H1 (cell line): ENCODE data around the gene PXK. TPM values are rescaled to one million over a fixed set of nuclear protein-coding genes. Genes with fewer than 3 reads are reported as not detected.

Source experiments
- TAF1 ChIP-seq: IDR thresholded peaks from 2 replicates; pipeline ENCODE4 v1.6.1; 2011; ENCODE audit warnings: mild to moderate bottlenecking, low read depth, low read length
- polyA plus RNA-seq, 7 experiments: library from polyadenylated mRNA; depleted of rRNA in 3 of 7; stranded (reverse) in 5 of 7; unstranded in 2 of 7; fragments of >200 nt in 5 of 7; fragments of 200-250 nt in 2 of 7; gene quantifications; 1 replicate in 5 of 7; 2 replicates in 1 of 7; 4 replicates in 1 of 7; pipeline versions ENCODE4 v1.2.1 to v1.2.3, GENCODE V29; 2011 to 2013; ENCODE audit warnings: missing spikeins in 2 of 7, mixed read lengths in 2 of 7
- total RNA-seq: library from RNA; stranded (reverse); fragmentation: NEBNext Ultra II Directional; extraction: Animal tissue kit (Norgen Biotek cat#: 25700); gene quantifications from 2 replicates; pipeline ENCODE4 v1.2.1, GENCODE V29; 2021

The PXK gene
- total and polyA plus RNA-seq, 2 of the 8 experiments (the other 6 are each of a cell fraction or from before 2014, with no cell fraction given), result 3.5 to 7.1 TPM

DNA sequence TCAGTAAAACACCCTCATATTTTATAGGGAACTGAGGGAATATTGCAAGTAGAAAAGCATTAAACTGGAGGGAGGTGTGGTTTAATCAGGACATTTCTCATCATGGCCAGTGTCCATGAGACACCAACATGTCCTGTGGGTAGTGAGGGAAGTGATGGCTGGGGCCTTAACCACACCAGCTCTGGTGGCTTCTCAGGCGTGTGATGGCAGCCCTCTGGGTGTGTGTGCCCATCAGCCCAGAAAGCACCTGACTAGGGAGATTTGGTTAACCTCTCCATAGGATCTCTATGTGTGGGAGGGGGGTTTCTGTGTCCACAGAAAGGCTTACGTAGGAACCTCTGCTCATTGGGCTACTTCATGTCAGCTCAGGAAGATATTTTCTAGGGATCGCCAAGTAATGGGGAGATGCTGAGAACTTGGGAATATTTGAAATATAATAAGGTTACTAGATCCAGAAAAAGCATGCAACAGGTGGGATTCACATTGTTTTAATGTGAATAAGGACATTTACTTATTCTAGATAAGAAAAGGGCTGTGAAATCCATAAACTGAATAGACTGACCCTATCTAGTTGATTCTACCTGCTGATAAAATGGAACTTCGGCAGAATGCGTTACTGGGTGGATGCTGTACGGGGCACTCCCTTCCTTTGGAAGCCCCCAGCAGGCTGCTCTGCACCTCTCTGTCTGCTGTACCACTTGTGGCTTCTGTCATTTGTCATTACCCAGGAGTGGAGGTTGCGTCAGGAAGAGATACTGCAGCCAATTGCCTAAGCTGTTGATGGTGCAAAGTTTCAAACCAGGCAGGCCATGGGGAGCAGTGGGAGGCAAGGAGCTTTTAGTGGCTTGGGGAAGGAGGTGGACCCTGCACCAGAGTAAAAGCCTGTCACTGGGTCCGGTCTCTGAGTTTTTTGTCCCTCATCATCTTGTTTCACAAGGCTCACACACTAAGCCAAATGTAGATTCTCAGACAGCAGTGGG is 79.4 kb downstream of the PXK start (continued):
- TF ChIP-seq TAF1, result no peak
- TF ChIP-seq, all 59 proteins: peak for 0
